SK-N-SH treated with all-trans-retinoic acid at 6 μM for 48 hours (cell line): ENCODE measurements around the gene YJU2.

Experiments used
- ATAC-seq: fragments of 200-7000 bp; cut with Tn5 transposase; 3 replicates; pipeline ENCODE4 v1.9.1; 2020; ENCODE audit warnings: mild to moderate bottlenecking, moderate library complexity
- CSDC2 ChIP-seq: fragments of 250-450 bp; sonication (Bioruptor Pico); IDR thresholded peaks from 2 replicates; pipeline ENCODE4 v1.5.0; 2020; ENCODE audit warnings: mild to moderate bottlenecking, moderate library complexity
- GLIS3 ChIP-seq: fragments of 250-450 bp; sonication (Bioruptor Pico); IDR thresholded peaks from 2 replicates; pipeline ENCODE4 v1.5.0; 2020; ENCODE audit warnings: mild to moderate bottlenecking, moderate library complexity
- ISL1 ChIP-seq: fragments of 250-450 bp; sonication (Bioruptor Pico); IDR thresholded peaks from 2 replicates; pipeline ENCODE4 v2.1.2; 2022; ENCODE audit warnings: mild to moderate bottlenecking, moderate library complexity
- PPARA ChIP-seq: fragments of 250-450 bp; sonication (Bioruptor Pico); IDR thresholded peaks from 2 replicates; pipeline ENCODE4 v1.5.0; 2020; ENCODE audit warnings: mild to moderate bottlenecking, borderline replicate concordance
- RARB ChIP-seq: fragments of 250-450 bp; sonication (Bioruptor Pico); IDR thresholded peaks from 2 replicates; pipeline ENCODE4 v1.8.0; 2021; ENCODE audit warnings: mild to moderate bottlenecking, moderate library complexity
- SNAI2 ChIP-seq: fragments of 250-450 bp; sonication (Bioruptor Pico); IDR thresholded peaks from 2 replicates; pipeline ENCODE4 v1.5.0; 2020; ENCODE audit warnings: mild to moderate bottlenecking, moderate library complexity
- TCF4 ChIP-seq: fragments of 250-450 bp; sonication (Bioruptor Pico); IDR thresholded peaks from 2 replicates; pipeline ENCODE4 v1.8.0; 2021; ENCODE audit warnings: mild to moderate bottlenecking, moderate library complexity, borderline replicate concordance
- ZC3H10 ChIP-seq: fragments of 250-450 bp; sonication (Bioruptor Pico); IDR thresholded peaks from 2 replicates; pipeline ENCODE4 v1.5.1; 2021; ENCODE audit warnings: mild to moderate bottlenecking, moderate library complexity
- ZFP3 ChIP-seq: fragments of 250-450 bp; sonication (Bioruptor Pico); IDR thresholded peaks from 2 replicates; pipeline ENCODE4 v1.5.0; 2020; ENCODE audit warnings: mild to moderate bottlenecking, moderate library complexity
- ZFP30 ChIP-seq: fragments of 450-650 bp; formaldehyde crosslinking; IDR thresholded peaks from 2 replicates; pipeline ENCODE4 v1.5.0; 2022; ENCODE audit warnings: mild to moderate bottlenecking, moderate library complexity
- ZNF565 ChIP-seq: fragments of 450-650 bp; formaldehyde crosslinking; conservative IDR thresholded peaks from 2 replicates; pipeline ENCODE4 v1.5.0; 2020; ENCODE audit warnings: low read depth, mild to moderate bottlenecking, moderate library complexity
- ZNF70 ChIP-seq: fragments of 450-650 bp; formaldehyde crosslinking; IDR thresholded peaks from 2 replicates; pipeline ENCODE4 v1.5.0; 2020; ENCODE audit warnings: mild to moderate bottlenecking, moderate library complexity
- ZNF8 ChIP-seq: fragments of 450-650 bp; formaldehyde crosslinking; IDR thresholded peaks from 2 replicates; pipeline ENCODE4 v1.5.0; 2020; ENCODE audit warnings: mild to moderate bottlenecking, moderate library complexity
- TF ChIP-seq, protein P1 (sequence below): fragments of 250-450 bp; sonication (Bioruptor Pico); IDR thresholded peaks from 2 replicates; pipeline ENCODE4 v1.5.0; 2020; ENCODE audit warnings: mild to moderate bottlenecking, moderate library complexity
- TF ChIP-seq, protein P2 (sequence below): fragments of 250-450 bp; sonication (Bioruptor Pico); IDR thresholded peaks from 2 replicates; pipeline ENCODE4 v1.8.0; 2020; ENCODE audit warnings: mild to moderate bottlenecking, moderate library complexity, borderline replicate concordance
- TF ChIP-seq, protein P3 (sequence below): fragments of 250-450 bp; sonication (Bioruptor Pico); IDR thresholded peaks from 2 replicates; pipeline ENCODE4 v1.5.1; 2020; ENCODE audit warnings: low read depth, mild to moderate bottlenecking, moderate library complexity

Gene YJU2

DNA sequence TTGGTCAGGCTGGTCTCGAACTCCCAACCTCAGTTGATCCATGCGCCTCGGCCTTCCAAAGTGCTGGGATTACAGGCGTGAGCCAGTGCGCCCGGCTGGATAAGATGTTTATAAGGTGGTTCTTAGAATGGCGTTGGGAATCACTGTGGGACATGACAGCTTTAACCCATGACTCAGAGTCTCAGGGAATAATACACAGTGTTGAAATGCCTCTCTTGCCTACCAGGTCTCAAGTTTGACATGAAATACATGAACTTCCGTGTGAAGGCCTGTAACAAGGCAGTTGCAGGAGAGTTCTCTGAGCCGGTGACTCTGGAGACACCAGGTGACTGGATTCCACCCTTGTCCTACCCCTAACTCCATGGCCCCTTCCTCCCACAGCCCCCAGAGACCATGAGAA lies 70.1 kb downstream of the YJU2 start:
- ATAC-seq = no peak
- no peak for TF ChIP-seq ZC3H10 (CRISPR knock-in tag)
- TF ChIP-seq ZNF70 (CRISPR knock-in tag) = no peak
- no peak for TF ChIP-seq ZFP30 (CRISPR knock-in tag)
- no peak for TF ChIP-seq SNAI2
- no peak for TF ChIP-seq ZNF8 (CRISPR knock-in tag)
- no peak for TF ChIP-seq ZNF565 (CRISPR knock-in tag)
- no peak for TF ChIP-seq ZFP3 (CRISPR knock-in tag)
- TF ChIP-seq TCF4 (CRISPR knock-in tag) = no peak
- TF ChIP-seq, protein P1, sequence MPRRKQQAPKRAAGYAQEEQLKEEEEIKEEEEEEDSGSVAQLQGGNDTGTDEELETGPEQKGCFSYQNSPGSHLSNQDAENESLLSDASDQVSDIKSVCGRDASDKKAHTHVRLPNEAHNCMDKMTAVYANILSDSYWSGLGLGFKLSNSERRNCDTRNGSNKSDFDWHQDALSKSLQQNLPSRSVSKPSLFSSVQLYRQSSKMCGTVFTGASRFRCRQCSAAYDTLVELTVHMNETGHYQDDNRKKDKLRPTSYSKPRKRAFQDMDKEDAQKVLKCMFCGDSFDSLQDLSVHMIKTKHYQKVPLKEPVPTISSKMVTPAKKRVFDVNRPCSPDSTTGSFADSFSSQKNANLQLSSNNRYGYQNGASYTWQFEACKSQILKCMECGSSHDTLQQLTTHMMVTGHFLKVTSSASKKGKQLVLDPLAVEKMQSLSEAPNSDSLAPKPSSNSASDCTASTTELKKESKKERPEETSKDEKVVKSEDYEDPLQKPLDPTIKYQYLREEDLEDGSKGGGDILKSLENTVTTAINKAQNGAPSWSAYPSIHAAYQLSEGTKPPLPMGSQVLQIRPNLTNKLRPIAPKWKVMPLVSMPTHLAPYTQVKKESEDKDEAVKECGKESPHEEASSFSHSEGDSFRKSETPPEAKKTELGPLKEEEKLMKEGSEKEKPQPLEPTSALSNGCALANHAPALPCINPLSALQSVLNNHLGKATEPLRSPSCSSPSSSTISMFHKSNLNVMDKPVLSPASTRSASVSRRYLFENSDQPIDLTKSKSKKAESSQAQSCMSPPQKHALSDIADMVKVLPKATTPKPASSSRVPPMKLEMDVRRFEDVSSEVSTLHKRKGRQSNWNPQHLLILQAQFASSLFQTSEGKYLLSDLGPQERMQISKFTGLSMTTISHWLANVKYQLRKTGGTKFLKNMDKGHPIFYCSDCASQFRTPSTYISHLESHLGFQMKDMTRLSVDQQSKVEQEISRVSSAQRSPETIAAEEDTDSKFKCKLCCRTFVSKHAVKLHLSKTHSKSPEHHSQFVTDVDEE (CRISPR knock-in tag) = no peak
- no peak for TF ChIP-seq GLIS3 (CRISPR knock-in tag)
- TF ChIP-seq PPARA = no peak
- no peak for TF ChIP-seq ISL1
- TF ChIP-seq, protein P2, sequence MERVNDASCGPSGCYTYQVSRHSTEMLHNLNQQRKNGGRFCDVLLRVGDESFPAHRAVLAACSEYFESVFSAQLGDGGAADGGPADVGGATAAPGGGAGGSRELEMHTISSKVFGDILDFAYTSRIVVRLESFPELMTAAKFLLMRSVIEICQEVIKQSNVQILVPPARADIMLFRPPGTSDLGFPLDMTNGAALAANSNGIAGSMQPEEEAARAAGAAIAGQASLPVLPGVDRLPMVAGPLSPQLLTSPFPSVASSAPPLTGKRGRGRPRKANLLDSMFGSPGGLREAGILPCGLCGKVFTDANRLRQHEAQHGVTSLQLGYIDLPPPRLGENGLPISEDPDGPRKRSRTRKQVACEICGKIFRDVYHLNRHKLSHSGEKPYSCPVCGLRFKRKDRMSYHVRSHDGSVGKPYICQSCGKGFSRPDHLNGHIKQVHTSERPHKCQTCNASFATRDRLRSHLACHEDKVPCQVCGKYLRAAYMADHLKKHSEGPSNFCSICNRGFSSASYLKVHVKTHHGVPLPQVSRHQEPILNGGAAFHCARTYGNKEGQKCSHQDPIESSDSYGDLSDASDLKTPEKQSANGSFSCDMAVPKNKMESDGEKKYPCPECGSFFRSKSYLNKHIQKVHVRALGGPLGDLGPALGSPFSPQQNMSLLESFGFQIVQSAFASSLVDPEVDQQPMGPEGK (CRISPR knock-in tag) = no peak

DNA sequence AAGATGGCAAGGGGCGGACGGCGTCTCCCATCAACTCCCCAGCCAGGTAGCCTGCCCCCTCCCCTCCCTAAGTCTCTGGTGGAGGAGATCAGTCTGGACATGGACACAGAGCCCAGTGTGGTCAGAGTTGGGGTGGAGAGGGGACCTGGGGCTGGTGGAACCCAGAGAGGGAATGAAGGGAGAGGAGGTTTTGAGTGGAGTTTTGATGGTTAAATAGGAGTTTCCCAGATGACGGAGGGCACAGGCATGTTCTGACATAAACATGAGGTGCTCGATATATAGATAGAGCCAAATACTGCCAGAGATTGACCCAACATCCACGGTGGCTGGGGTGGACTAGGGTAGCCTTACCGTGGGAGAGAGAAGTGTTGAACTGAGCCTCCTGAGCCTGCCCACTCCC lies 71.6 kb downstream of the YJU2 start:
- 0 out of 2 replicates have a peak, but pooled peaks have one; percentile 66 for TF ChIP-seq ZFP3 (CRISPR knock-in tag)
- TF ChIP-seq CSDC2 (CRISPR knock-in tag) = no peak
- TF ChIP-seq, protein P3, sequence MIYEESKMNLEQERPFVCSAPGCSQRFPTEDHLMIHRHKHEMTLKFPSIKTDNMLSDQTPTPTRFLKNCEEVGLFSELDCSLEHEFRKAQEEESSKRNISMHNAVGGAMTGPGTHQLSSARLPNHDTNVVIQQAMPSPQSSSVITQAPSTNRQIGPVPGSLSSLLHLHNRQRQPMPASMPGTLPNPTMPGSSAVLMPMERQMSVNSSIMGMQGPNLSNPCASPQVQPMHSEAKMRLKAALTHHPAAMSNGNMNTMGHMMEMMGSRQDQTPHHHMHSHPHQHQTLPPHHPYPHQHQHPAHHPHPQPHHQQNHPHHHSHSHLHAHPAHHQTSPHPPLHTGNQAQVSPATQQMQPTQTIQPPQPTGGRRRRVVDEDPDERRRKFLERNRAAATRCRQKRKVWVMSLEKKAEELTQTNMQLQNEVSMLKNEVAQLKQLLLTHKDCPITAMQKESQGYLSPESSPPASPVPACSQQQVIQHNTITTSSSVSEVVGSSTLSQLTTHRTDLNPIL (CRISPR knock-in tag) = no peak
- no peak for TF ChIP-seq ZC3H10 (CRISPR knock-in tag)
- no peak for TF ChIP-seq TCF4 (CRISPR knock-in tag)
- no peak for TF ChIP-seq RARB (CRISPR knock-in tag)
- no peak for ATAC-seq
